ENCODE results near the gene HMGXB4.

The HMGXB4 gene

DNA sequence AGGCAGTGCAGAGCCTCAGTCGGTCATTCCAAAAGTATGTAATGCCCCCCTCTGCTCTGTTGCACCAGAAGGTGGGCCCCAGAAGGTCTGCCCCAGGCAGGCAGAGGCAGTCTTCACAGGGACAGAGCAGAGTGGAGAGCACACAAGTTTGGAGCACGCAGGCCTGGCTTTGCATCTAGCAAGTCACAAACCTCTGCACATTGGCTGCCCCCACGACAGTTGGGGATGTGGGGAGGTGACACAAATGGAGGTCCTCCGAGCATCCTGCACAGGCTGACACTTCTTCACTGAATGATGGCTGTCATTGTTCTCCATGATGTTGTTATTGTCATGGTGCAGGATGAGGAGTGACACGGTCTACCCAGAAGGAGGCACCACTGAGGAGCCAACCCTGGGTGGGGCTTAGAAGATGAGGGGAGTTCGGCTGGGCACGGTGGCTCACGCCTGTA is 54.3 kb downstream of the HMGXB4 start:
- no peak for DNase-seq (ENCODE audit: low read depth)

DNA sequence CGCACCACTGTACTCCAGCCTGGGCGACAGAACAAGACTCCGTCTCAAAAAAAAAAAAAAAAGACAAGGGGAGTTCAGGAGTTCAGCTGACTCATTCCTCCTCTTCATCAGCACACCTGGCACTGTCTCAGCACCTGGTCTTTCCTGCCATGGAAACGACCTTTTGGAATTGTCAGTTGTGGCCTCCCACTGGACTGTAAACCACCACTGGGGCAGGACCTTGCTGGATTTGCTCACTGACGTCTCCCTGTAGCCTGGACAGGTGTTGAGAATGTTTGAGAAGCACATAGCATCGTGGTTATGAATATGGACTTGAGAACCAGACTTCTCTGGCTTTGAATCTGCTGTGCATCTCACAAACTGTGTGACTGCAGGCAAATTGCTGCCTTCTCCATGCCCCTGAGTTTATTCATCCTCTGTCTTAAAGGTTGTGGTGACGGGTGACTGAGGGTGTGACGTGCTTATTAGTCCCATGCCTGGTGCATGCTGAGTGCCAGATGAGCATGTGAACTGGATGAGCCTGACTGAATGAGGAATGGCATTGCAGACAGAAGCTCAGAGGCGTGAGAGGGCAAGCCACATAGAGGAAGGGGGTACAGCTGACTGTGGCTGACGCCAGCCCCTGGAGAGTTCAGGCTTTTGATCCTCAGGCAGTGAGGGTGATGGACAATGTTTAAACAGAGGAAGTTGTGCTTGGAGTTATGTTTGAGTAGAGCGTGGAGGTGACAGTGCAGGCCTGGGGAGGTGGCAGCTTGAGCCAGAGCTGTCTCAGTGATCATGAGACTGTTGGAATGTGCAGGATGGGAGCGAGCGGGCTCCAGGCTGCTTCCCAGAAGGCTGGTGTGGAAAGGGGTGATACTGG is 55.1 kb downstream of the HMGXB4 start:
- DNase-seq (ENCODE audit: low read depth) = no peak

DNA sequence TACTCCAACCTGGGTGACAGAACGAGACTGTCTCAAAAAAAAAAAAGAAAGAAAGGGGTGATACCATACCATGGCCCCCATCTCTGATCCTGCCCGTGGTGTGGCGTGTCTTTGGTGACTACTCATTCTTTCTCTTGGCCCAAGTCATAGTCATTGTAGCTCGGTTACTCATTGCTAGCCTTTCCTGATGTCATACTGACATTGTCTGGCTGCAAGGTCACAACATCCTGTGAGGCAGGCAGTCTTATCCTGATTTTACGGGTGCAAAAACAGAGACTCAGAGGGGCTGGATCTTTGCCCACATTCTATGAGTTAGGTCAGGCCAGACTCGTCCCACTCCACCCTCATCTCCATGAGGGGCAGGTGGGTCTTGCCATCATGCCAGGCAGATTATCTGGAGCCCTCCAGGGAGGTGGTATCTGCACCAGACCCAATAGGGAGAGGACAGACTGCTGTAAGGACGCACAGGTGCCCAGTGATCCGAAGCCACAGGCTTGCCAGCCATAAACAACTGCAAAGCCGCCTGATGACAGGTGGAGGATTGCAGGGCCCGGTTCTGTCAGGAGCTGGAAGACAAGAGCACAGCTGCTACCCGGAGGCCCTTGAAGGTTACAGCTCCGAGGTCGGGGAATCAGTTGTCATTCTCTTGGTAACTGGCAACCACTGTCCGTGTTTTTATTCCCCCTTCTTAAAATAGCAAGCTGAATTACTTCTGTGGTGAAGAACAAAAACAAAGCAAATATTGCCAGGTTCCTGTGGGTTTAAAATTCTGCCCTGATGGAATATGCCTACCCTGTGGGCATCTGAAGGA is 56.2 kb downstream of the HMGXB4 start:
- DNase-seq (ENCODE audit: low read depth) = no peak

DNA sequence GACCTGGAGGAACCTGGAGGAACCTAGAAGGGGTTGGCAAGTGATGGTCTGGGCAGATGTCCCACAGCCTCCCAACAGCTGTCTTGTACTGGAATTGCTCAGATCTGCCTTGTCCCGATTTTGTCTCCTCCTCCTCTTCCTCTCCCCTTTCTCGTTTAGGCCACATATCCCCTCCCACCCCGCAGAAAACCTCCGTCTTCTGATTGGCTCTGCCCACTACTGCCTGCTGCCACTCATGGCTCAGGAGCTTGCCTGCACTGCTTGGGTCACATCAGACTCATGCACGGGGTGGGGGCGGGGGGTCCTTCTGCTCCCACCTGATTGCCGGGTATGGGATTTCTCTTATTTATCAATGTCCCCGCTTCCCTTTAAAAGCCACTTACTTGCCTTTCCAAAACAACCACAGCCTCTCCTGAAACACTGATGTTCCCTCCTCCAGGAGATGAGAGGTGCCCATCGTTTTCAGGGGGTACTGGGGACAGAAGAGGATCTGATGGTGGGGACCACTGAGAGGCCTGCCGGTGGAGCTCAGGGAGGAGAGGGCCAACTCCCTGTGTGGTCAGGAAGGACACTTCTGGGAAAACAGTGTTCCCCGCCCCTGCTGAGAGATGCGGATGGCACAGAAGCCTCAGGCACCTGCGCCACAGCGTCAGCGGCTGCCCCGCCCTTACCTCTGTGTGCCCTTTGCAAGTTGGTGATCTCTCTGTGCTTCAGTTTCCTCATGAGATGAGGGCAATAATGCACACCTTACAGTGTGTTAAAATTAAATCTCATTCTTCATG is 57.1 kb downstream of the HMGXB4 start:
- no peak for DNase-seq (ENCODE audit: low read depth)

DNA sequence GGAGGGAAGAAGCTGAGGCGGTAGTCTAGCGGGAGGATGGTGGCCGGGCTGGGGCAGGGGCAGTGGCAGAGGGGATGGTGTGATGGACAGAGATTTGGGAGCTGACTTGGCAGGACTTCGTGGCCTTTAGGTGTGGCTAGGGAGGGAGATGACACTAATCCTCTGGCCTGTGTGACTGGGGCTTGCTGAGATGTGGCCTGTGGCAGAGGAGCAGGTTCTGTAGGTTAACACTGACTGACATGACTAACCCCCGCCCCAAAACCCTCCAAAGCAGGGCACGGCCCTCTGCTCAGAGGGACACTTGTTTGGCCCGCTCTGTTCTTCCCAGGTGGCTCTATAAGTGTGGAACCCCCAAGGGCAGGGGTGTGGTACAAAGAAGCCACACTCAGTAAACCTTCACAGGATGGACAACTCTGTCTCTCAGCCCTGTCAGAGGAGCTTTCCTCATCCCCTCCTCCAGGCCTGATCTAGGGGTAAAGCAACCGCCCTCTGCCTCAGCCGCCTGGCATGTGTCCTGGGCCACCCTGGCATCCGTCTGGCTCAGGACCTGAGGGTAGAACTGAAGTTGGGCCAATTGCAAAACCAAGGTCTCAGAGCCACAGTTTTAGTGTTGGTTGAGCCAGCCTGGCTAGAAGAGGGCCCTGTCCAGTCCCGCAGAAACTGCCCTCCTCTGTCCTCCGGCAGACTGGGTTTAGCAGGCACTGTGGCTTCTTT is 58.0 kb downstream of the HMGXB4 start:
- no peak for DNase-seq (ENCODE audit: low read depth)

DNA sequence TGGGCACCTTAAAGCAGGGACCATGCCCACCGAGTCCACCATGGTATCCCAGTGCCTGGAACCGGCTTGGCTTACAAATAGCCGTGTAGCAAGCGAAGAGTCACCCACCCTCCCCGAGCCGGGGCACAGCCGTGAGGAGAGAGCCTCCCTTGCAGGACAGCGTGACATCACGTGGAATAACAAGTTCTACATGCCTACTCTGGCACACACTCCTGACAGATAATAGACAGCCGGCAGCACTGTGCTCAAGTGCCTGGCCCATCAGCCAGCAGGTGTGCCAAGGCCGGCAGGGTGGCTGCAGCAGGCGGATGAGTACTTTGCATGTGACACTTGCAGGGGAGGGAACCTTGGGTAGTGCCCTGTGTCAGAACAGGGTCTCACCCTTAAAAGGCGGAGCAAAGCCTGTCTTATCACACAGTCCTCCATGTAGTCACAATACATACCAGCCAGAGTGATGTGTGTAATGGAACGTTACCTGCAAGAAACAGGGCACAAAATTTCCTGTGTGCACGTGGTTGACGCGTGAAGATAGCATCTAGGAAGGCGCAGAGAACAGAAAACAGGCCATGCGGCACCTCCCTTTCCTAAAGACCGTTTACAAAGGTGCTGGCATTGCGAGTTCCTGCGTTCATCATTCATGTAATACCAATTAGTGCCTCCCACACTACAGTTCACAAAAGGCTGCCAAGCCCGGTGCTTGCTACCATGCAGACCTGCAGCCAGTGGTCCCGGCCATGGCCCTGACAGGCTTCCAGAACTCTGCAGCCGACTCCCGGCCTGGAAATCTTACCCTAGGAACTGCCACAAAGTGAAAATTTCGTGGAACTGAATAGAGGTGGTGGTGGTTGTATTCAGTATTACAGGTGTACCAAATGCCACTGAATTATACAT is 58.8 kb downstream of the HMGXB4 start:
- no peak for DNase-seq (ENCODE audit: low read depth)

DNA sequence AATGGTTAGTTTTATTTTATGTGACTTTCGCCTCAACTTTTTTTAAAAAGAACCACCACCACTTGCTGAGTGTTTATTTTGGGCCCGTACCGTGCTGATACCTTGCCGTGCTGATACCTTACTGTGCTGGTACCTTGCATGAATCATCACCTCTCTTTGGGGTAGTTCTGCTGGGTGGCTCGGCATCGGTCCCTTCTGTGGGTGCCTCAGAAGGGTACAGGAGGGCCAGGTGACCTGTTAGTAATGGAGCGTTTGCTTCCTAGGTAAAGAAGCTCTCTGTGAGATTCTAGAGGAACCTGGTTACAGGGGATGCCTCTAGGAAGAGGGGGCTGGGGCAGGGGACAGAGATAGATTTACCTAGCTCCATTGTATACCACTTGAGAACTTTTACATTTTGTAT is 59.5 kb downstream of the HMGXB4 start:
- DNase-seq (ENCODE audit: low read depth) = no peak

DNA sequence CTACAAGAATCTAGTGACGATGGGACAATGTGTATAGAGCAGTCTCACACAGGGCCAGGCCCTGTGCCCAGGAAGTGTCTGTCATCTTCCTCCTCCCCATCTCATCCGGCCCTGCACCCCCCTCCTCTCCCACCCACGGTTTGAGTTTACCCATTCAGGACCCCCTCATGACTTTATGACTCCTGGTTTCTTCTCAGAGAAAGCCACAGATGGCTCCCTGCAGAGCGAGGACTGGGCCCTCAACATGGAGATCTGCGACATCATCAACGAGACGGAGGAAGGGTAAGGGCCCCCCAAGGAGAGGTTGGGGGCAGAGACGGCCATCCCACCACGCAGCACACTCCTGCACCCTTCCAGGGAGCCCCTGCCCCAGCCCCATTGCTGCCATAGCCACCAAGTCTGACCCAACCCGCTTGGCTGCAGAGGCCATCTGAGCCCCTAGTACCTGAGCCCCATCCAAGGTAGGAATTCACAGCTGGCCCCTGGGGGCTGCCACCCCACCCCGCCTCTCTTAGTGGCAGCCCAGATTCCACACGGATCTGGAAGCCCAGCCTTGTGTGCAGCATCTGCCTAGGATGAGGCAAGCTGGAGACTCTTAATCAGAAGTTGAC is 60.5 kb downstream of the HMGXB4 start:
- DNase-seq (ENCODE audit: low read depth) = no peak

DNA sequence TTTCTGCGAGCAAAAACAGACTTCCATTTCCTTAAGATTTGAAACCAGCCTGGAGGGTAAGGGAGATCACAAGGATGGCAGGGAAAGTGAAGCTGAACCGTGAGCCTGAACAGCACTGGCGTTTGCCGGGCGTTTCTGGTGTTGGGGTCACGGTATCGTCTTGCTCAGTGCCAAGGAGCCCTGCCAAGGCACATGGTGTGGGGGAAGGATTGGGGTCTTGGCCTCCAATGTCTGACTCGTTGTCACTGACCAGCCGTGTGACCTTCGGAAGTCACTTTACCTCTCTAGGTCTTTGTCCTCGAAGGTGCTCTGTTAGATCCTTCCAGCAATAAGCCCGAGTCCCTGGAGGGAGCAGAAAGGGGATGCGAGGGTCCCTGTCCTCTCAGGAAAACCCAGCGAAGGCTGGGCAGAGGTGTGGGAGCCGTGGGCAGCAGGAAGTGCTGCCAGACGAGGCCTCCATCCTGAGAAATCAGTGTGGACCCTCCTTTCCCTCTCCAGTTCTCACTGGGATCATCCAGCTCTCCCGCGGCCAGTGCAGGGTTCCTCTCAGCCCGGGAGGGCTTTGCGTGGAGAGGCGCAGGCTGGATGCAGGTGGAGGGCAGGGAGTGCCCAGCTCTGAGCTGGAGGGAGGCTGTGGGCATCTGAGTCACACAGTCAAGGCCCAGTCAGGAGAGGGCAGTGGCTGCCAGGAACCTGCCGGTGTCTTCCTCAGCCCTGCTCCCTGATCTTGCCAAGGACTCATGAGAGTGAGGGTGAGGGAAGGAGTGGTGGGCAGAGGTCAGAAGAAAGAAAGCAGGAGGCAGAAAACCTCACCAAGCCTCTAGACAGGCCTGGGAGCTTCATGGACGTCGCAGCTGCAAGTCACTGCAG is 61.3 kb downstream of the HMGXB4 start:
- DNase-seq (ENCODE audit: low read depth) = no peak

DNA sequence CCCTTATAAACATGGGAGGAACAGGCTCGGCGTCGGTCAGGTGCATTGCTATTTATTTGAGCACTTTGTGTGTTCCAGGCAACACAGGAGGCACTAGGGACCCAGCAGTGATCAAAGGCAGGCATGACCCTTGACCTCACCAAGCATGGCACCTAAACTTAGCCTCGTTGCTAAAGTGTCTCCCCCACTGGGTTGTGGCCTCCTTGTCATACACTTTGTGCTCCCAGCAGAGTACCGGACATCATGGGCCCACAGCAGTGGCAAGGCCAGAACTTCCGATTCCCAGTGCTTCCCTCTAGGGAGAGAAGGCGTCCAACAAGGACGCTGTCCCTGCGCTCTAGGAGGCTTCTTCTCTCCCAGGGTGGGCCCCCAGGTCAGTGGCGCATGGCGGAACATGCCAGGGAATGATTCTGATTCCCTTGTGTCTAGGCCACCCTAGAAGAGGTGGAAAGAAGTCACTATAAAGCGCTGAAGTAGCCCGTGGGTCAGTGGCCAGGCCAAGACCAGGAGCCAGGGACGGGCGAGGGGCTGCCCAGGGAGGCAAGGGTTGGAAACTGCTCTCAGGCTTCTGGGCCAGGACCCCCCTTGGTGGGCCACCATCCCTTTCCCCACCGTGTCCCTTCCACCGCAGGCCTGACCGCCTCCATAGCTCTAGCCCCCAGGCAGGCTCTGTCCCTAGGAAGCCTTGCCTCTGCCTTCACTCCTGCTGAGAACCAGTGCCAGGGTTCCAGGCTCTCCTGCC is 62.1 kb downstream of the HMGXB4 start:
- no peak for DNase-seq (ENCODE audit: low read depth)

DNA sequence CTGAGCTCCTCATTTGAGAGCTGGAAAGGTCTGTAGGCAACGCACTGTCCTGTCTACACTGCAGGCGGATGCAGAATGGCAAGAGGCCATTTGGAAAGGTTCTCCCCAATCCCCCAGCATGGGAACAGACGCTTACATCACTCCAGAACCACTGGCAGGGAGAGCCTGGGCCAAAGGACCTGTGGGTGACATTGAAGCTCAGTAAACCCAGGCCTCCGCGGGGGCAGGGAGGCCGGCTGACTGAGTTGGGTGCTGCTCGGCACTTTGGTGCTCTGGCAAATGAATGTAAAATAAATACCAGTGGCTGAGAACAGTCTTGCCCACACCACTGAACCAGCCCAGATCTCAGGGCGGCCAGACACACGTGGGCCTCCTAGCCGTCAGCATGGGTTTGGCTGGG is 64.8 kb downstream of the HMGXB4 start:
- DNase-seq (ENCODE audit: low read depth) = no peak

DNA sequence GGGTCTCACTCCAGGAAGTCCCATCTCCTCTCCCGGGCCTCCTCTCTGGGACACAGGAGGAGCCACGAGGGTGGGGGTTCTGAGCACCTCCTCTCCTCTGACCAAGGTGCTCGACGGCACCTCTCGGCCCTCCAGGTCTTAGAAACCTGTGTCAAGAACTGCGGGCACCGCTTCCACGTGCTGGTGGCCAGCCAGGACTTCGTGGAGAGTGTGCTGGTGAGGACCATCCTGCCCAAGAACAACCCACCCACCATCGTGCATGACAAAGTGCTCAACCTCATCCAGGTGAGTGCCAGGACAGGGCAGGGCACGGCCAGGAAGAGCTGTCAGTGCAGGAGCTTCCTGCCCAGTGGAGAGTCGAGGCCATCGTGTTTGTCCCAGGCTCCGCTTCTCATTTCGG is 65.6 kb downstream of the HMGXB4 start:
- no peak for DNase-seq (ENCODE audit: low read depth)

DNA sequence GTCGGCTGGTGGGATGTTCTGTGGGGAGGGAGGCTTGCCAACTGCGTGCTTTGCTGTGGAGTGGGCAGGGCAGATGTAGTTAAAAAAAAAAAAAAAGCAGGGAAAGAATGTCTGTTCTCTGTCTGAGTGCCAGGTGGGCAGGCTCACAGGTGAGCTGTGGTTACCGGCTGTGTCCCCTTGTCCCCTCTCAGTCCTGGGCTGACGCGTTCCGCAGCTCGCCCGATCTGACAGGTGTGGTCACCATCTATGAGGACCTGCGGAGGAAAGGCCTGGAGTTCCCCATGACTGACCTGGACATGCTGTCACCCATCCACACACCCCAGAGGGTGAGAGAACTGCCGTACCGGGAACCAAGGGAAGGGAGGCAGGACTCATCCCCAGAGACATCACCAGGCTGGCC is 66.0 kb downstream of the HMGXB4 start:
- no peak for DNase-seq (ENCODE audit: low read depth)

DNA sequence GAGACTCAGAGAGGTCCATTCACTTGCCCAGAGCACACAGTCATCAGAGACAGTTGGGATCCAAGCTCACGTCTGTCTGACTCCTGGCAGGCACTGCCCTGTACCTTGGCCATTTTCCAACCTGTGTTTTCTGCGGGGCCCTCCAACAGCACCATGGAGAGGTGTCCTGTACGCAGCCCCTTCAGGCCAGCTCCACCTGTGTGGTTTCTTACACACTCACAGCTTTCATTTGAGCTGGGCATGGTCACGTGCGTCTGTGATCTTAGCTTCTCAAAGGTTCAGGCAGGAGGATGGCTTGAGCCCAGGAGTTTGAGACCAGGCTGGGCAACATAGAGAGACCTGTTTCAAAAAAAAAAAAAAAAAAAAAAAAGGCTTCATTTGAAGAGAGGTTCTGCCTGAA is 66.8 kb downstream of the HMGXB4 start:
- no peak for DNase-seq (ENCODE audit: low read depth)

DNA sequence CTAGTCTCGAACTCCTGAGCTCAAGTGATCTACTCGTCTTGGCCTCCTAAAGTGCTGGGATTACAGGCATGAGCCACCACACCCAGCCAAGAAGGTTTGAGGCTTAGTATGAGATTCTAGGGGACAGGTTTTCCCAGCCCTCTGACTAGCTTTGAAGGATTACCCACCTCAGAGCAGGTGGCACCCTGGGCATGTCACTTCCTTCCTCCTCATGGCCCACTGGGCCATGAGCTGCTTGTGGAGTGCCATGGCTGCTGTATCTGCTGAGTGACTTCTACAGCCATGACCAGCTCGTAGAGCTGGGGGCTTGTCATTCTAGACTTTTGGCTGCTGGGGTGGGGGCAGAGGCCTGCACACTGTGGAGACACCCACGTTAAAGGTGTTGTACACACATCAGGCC is 67.5 kb downstream of the HMGXB4 start:
- no peak for DNase-seq (ENCODE audit: low read depth)

DNA sequence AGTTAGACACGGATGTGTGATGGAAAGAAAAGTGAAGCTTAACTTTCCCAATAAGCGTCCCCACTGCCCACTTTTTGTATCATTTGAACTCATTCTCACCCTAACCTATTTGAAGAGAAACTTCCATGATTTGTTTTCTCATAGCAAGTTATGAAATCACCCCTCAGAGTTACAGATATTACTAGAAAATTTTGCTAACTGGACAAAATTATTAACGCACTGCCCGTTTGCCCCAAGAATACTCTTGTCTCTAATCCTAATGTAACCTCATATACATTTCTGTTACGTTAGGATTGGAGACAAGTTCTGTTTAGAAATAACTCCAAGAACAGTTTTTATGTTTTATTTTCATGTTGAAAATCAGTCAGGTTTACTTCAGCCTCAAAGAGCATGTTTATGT is 67.9 kb downstream of the HMGXB4 start:
- DNase-seq (ENCODE audit: low read depth) = no peak

DNA sequence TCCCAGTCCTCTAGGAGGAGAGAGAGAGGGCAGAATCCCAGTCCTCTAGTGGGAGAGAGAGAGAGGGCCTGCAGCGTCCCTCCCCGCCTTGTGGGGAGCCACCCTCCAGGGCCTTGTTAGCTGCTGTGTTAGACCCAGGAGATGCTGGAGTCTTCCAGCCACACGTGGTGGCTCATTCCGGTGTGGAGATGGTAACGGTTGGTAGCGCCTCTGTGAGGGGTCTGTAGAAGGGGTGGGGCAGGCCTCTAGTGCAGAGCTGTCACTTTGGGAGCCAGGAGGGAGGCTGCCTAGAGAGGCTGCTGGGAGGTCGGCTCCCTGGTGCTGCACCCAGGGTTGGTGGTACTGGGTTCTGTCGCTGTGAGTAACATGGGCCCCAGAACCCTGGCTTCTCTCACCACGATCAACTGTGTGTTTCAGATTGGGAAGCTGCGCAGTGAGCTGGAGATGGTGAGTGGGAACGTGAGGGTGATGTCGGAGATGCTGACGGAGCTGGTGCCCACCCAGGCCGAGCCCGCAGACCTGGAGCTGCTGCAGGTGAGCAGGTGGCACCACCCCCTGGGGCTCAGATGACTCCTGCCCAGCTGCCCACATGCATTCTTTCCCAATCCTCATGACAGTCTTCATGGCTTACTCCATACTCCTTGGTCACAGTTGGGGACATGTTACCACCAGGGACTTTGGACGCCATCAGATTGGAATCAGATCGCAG is 69.7 kb downstream of the HMGXB4 start:
- no peak for DNase-seq (ENCODE audit: low read depth)

Measured in activated T-helper 1 cell treated with Interleukin-2 at 50 U/mL for 16 hours (primary cell).